HuH-7 (cell line): Measurements from ENCODE around the gene DDX11.
"Not testable (repeated sequence)": the region's sequence is repeated elsewhere in the genome, so short reads cannot be mapped to it uniquely, and the experiment has no call there.

ENCODE experiments used
- DNase-seq: peaks from one replicate; pipeline ENCODE4 v3.0.0; 2011; ENCODE audit warnings: low spot score

DDX11 gene

DNA sequence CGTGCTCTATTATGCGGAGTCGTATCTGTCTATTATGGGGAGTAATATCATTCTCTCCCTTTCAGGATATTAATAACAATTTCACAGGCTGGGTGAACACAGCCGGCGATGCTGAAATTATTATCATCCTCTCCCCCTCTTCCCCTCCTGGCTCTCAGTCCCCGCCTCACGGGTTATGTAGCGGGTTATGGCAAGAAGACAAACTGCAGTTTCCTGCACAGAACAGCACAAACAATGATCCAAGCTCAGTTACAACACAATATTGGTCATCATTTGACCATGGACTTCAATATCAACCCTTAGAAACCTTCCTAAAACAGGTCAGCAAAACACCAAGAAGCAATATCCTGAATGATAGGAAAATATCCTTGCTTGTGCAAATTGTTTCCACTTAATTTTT is 50.5 kb downstream of the DDX11 start:
- DNase-seq: not testable (repeated sequence)

- not testable (repeated sequence) for DNase-seq
These were observed 51.5 kb downstream of the DDX11 start for GRCh38 chr12:31125171-31125570.

- DNase-seq: not testable (repeated sequence)
These were observed 53.7 kb downstream of the DDX11 start for GRCh38 chr12:31127209-31127848.

DNA sequence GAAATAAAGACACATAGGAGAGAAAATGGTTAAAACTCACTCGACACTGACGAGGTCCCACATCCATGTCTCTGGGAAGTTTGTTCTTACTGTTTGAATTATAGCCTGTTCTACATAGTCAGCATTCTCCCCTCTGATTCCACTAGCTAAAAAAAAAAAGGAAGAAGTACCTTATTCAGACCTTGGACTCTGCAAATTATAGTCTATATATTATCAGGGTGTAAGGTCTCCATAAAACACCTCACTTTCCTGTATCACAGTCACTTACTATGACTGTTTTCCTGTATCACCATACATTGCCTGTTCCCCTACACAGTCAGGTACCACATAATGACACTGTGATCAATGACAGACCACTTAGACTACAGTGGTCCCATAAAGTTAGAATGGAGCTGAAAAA is 62.9 kb downstream of the DDX11 start:
- not testable (repeated sequence) for DNase-seq

DNA sequence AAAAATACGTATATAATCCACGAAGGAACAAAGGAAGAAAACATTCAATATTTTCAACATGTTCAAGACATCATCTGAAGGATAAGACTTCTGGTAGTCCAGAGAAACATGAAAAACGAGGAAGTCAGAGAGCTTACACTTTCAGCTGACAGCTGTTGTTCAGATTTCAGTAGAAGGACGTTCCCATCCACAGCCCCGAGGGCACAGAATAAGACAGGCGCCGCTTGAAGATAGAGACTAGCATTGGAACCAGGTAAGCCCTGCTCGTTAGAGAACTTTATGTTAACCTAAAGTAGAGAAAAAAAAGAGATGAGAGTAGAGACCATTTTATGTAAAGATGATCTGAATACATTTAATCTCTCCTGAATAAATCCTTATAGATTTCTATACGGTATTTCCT is 71.1 kb downstream of the DDX11 start:
- DNase-seq: not testable (repeated sequence)

GRCh38 chr12:31145296-31145695 is 71.6 kb downstream of the DDX11 start:
- DNase-seq: not testable (repeated sequence)

GRCh38 chr12:31147415-31147814 is 73.8 kb downstream of the DDX11 start:
- DNase-seq: not testable (repeated sequence)

- not testable (repeated sequence) for DNase-seq
These were observed 77.1 kb downstream of the DDX11 start for GRCh38 chr12:31150766-31151165.
